Stimulated activated CD4-positive, alpha-beta T cell treated with anti-CD3 and anti-CD28 coated beads, Interleukin-15, amount 100 ng/mL, for 48 hours (primary cell): ENCODE data around the gene ACVR1B.
"Not testable (repeated sequence)": the region's sequence is repeated elsewhere in the genome, so short reads cannot be mapped to it uniquely, and the experiment has no call there.

Source experiments
- DNase-seq, 2 donors: peaks; one replicate each; pipeline ENCODE4 v3.0.0-alpha.2; 2020; ENCODE audit warnings: low read depth in 2 of 2

Gene ACVR1B

GRCh38 chr12:51970904-51971646 lies 19.6 kb downstream of the ACVR1B start:
- DNase-seq, result peak; percentile 35 to 38

DNA sequence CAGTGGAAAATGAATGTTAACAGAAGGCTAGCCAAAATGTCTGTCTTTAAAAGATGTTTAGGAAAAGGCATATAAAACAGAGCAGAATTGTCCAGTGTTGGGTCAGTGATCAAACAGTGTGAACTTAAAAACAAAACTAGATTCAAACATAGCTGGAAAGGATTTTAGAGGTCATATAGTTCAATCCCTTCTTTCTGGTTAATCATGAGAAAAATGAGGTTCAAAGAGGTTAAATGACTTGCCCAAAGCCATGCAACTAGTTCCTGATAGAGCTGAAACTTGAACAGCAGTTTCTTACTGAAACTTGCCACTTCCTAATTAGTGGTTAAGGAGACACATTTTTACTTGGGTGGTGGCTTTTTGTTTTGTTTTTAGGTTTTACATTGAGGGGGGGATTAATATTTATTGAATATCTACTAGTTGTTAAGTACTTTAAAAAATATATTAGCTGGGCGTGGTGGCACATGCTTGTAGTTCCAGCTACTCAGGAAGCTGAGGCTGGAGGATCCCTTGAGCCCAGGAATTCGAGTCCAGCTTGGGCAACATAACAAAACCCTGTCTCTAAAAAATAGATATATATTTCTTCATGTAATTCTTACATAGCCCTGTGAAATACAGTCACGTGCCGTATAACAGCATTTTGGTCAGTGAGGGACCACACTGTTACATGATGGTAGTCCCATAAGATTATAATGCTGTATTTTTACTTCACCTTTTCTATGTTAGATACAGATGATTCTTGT lies 20.4 kb downstream of the ACVR1B start:
- no peak for DNase-seq

- no peak for DNase-seq
Observed at GRCh38 chr12:51972422-51972812, 20.9 kb downstream of the ACVR1B start.

DNA sequence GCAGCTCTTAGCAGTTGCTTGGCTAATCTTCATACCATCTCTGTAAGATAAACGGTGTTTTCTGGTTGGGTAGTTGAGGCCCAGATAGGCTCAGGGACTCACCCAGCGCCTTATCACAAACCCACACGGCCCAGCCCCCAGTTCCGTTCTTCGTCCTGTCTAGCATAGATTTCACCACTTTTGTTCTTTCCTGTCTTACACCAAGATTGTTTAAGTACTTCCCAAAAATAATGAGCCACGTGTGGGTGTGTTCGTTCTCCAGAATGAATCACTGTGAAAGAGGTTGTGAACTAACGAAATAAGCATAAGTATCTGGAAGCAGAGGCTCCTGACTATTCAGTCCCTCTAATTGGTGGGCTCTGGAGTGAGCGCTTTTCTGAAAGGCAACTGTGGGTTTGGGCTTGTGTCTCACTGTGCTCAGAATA lies 21.4 kb downstream of the ACVR1B start:
- DNase-seq, result peak; percentile 40 to 44

- no peak for DNase-seq
Observed at GRCh38 chr12:51973560-51973959, 22.1 kb downstream of the ACVR1B start.

DNA sequence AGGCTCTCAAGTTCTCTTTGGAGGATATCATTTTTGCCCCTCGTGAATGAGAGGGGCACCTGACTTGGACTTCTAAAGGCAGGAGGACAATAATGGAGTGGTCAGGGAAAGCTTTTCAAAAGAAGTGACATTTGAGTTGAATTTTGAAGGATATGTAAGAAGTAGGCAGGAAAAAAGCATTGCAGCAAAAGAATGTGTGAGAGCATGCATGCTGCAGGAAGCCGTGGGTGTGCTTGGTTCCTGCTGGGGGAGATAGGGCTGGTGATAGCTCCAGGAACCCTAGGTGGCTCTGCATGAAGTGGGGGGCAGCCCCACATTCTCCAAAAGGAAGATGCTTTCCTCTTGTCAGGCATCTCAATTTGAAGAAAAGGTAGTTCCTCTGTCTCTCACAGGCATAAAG lies 23.1 kb downstream of the ACVR1B start:
- DNase-seq, result no peak

GRCh38 chr12:51975196-51975595 lies 23.7 kb downstream of the ACVR1B start:
- no peak for DNase-seq

- no peak for DNase-seq
Observed at GRCh38 chr12:51976376-51977160, 25.1 kb downstream of the ACVR1B start.

- DNase-seq, result no peak
Observed at GRCh38 chr12:51977320-51977753, 25.8 kb downstream of the ACVR1B start.

GRCh38 chr12:51979306-51979705 lies 27.8 kb downstream of the ACVR1B start:
- DNase-seq, result not testable (repeated sequence)

- DNase-seq, result peak; percentile 30 to 52
Observed at GRCh38 chr12:51980051-51980808, 28.7 kb downstream of the ACVR1B start.

GRCh38 chr12:51980809-51981127 lies 29.3 kb downstream of the ACVR1B start:
- DNase-seq, result no peak

DNA sequence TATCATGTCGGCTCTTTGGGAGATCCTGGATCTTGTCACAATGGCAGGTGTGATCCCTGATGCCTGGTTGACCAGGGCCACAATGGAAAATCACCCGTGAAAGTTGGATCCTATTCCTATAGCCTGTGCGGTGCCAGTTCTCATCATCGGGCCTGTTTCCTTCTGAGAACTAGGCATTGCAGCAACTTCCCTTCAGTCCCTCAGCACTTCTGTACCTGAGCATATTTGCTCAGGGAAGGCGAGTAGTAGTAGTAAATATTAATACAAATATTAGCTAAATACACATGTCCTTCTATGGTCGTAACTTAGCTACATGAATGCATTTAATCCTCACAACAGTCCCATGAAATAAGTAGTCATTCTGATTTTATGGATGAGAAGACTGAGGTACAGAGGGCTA lies 33.2 kb downstream of the ACVR1B start:
- DNase-seq, result no peak

- no peak for DNase-seq
Observed at GRCh38 chr12:51985154-51985835, 33.8 kb downstream of the ACVR1B start.

- DNase-seq, result no peak
Observed at GRCh38 chr12:51986834-51987233, 35.3 kb downstream of the ACVR1B start.

DNA sequence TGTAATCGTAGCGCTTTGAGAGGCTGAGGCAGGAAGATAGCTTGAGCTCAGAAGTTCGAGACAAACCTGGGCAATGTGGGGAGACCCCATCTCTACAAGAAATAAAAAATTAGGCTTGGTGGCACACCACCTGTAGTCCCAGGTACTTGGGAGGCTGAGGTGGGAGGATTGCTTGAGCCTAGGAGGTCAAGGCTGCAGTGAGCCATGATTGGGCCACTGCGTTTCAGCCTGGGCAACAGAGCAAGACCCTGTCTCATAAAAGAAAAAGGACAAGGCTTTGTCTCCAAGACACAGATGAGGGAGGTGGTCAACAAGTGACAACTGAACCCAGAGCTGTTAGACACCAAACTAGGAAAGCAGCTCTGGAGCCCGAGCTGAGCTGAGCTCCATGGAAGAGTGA lies 40.7 kb downstream of the ACVR1B start:
- DNase-seq, result no peak

DNA sequence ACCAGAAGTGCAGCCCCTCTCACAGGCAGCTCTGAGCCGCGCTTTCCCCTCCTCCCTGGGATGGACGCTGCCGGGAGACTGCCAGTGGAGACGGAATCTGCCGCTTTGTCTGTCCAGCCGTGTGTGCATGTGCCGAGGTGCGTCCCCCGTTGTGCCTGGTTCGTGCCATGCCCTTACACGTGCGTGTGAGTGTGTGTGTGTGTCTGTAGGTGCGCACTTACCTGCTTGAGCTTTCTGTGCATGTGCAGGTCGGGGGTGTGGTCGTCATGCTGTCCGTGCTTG lies 43.0 kb downstream of the ACVR1B start:
- DNase-seq, result no peak

DNA sequence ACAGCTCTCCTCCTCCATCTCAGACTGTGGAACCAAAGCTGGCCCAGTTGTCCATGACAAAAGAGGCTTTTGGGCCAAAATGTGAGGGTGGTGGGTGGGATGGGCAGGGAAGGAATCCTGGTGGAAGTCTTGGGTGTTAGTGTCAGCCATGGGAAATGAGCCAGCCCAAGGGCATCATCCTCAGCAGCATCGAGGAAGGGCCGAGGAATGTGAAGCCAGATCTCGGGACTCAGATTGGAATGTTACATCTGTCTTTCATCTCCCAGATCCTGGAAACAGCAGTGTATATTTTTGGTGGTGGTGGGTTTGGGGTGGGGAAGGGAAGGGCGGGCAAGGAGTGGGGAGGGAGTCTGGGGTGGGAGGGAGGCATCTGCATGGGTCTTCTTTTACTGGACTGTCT lies 43.5 kb downstream of the ACVR1B start:
- no peak for DNase-seq

- no peak for DNase-seq
Observed at GRCh38 chr12:51997136-51997535, 45.6 kb downstream of the ACVR1B start.

- no peak for DNase-seq
Observed at GRCh38 chr12:52003016-52003550, 51.6 kb downstream of the ACVR1B start.

- no peak for DNase-seq
Observed at GRCh38 chr12:52003591-52003990, 52.1 kb downstream of the ACVR1B start.
